ENCODE results near the gene DNAAF5. TPM values are rescaled to one million over a fixed set of nuclear protein-coding genes. Genes with fewer than 3 reads are reported as not detected.
"Not testable (repeated sequence)": the region's sequence is repeated elsewhere in the genome, so short reads cannot be mapped to it uniquely, and the experiment has no call there.

DNAAF5 gene
- total and polyA plus RNA-seq, 4 experiments from 2014 or later: 1.7 to 19.4 (median 10.3) TPM

- H3K9me3 ChIP-seq (ENCODE audit: control insufficient read depth in 1 of 2, low read length in 2 of 2); H3K9me3 Mint-ChIP-seq; H3K4me1 ChIP-seq (ENCODE audit: insufficient read depth, low read length); H3K36me3 ChIP-seq (ENCODE audit: insufficient read depth, low read length); H3K27ac ChIP-seq (ENCODE audit: low read depth, low read length); H3K4me1 Mint-ChIP-seq; intact Hi-C loops (cut with micrococcal nuclease); H3K27me3 Mint-ChIP-seq; H3K36me3 Mint-ChIP-seq; H3K27me3 ChIP-seq (ENCODE audit: insufficient read depth, low read length); DNase-seq; H3K4me3 ChIP-seq (ENCODE audit: low read length in 2 of 2); POLR2A ChIA-PET (ENCODE audit: partially characterized antibody); H3K4me3 Mint-ChIP-seq: not testable (repeated sequence)
- CTCF ChIA-PET (ENCODE audit: partially characterized antibody): interaction anchor here (1.3 kb wide), 1 partner anchor 13 kb away, joined by 3 read pairs; no protein-coding TSS in a partner anchor
- peak overlapping the region in 1 of 7 donors; percentile 37 for H3K27ac Mint-ChIP-seq
Measured at GRCh38 chr7:796434-797169, 70.1 kb downstream of the DNAAF5 start.

- Mint-ChIP-seq H3K27ac (no peak overlapping the region), H3K9me3 (no peaks in the 10 kb centered on the region), H3K27me3 (no peaks in the 10 kb centered on the region), H3K4me1 (no peaks in the 10 kb centered on the region), H3K36me3 (no peaks in the 10 kb centered on the region), H3K4me3 (no peak overlapping the region)
- CTCF ChIA-PET (ENCODE audit: partially characterized antibody): interaction anchor here (0.6 to 1.2 kb wide), 3 partner anchors 9 to 385 kb away, joined by 3 to 6 read pairs (median 5); no protein-coding TSS in a partner anchor
- intact Hi-C loops (cut with micrococcal nuclease): no loop called here
- no peak for DNase-seq
- no peaks in the 10 kb centered on the region for H3K36me3 ChIP-seq (ENCODE audit: insufficient read depth, low read length)
- H3K9me3 ChIP-seq (ENCODE audit: control insufficient read depth in 1 of 2, low read length in 2 of 2): no peaks in the 10 kb centered on the region
- POLR2A ChIA-PET (ENCODE audit: partially characterized antibody): interaction anchor here (0.7 kb wide), 1 partner anchor 33 kb away, joined by 3 read pairs; the partner anchor contains the start of gene SUN1
- no peak overlapping the region for H3K27ac ChIP-seq (ENCODE audit: low read depth, low read length)
- H3K4me3 ChIP-seq (ENCODE audit: low read length in 2 of 2): no peak overlapping the region
- H3K27me3 ChIP-seq (ENCODE audit: insufficient read depth, low read length): no peaks in the 10 kb centered on the region
- H3K4me1 ChIP-seq (ENCODE audit: insufficient read depth, low read length): no peaks in the 10 kb centered on the region
Measured at GRCh38 chr7:798921-799470, 72.5 kb downstream of the DNAAF5 start.

GRCh38 chr7:800692-801091 is 74.2 kb downstream of the DNAAF5 start:
- Histone ChIP-seq H3K27ac (ENCODE audit: low read depth, low read length) (no peak overlapping the region), H3K27me3 (ENCODE audit: insufficient read depth, low read length) (no peaks in the 10 kb centered on the region), H3K4me3 (ENCODE audit: low read length in 2 of 2) (no peak overlapping the region), H3K4me1 (ENCODE audit: insufficient read depth, low read length) (no peaks in the 10 kb centered on the region), H3K36me3 (ENCODE audit: insufficient read depth, low read length) (no peaks in the 10 kb centered on the region), H3K9me3 (ENCODE audit: control insufficient read depth in 1 of 2, low read length in 2 of 2) (no peaks in the 10 kb centered on the region)
- intact Hi-C loops (cut with micrococcal nuclease): no loop called here
- POLR2A ChIA-PET (ENCODE audit: partially characterized antibody): no interaction called here
- no peaks in the 10 kb centered on the region for H3K4me1 Mint-ChIP-seq
- no peaks in the 10 kb centered on the region for H3K36me3 Mint-ChIP-seq
- CTCF ChIA-PET (ENCODE audit: partially characterized antibody): no interaction called here
- DNase-seq: no peak
- H3K9me3 Mint-ChIP-seq: no peaks in the 10 kb centered on the region
- no peak overlapping the region for H3K27ac Mint-ChIP-seq
- H3K4me3 Mint-ChIP-seq: no peak overlapping the region
- H3K27me3 Mint-ChIP-seq: no peaks in the 10 kb centered on the region

GRCh38 chr7:801351-801750 is 74.9 kb downstream of the DNAAF5 start:
- H3K4me1 Mint-ChIP-seq; H3K27ac ChIP-seq (ENCODE audit: low read depth, low read length); CTCF ChIA-PET (ENCODE audit: partially characterized antibody); H3K36me3 Mint-ChIP-seq; intact Hi-C loops (cut with micrococcal nuclease); DNase-seq; H3K4me1 ChIP-seq (ENCODE audit: insufficient read depth, low read length); H3K27ac Mint-ChIP-seq; H3K27me3 ChIP-seq (ENCODE audit: insufficient read depth, low read length); H3K9me3 ChIP-seq (ENCODE audit: control insufficient read depth in 1 of 2, low read length in 2 of 2); H3K4me3 ChIP-seq (ENCODE audit: low read length in 2 of 2); H3K9me3 Mint-ChIP-seq; H3K4me3 Mint-ChIP-seq; POLR2A ChIA-PET (ENCODE audit: partially characterized antibody); H3K36me3 ChIP-seq (ENCODE audit: insufficient read depth, low read length); H3K27me3 Mint-ChIP-seq: not testable (repeated sequence)

- Mint-ChIP-seq H3K27ac (no peak overlapping the region), H3K4me3 (no peak overlapping the region), H3K9me3 (no peaks in the 10 kb centered on the region), H3K4me1 (no peaks in the 10 kb centered on the region), H3K27me3 (no peaks in the 10 kb centered on the region), H3K36me3 (no peaks in the 10 kb centered on the region)
- ChIA-PET CTCF (ENCODE audit: partially characterized antibody) (no interaction called here), POLR2A (ENCODE audit: partially characterized antibody) (no interaction called here)
- Histone ChIP-seq H3K27me3 (ENCODE audit: insufficient read depth, low read length) (no peaks in the 10 kb centered on the region), H3K27ac (ENCODE audit: low read depth, low read length) (no peak overlapping the region), H3K9me3 (ENCODE audit: control insufficient read depth in 1 of 2, low read length in 2 of 2) (no peaks in the 10 kb centered on the region), H3K36me3 (ENCODE audit: insufficient read depth, low read length) (no peaks in the 10 kb centered on the region), H3K4me1 (ENCODE audit: insufficient read depth, low read length) (no peaks in the 10 kb centered on the region), H3K4me3 (ENCODE audit: low read length in 2 of 2) (no peak overlapping the region)
- intact Hi-C loops (cut with micrococcal nuclease): no loop called here
- DNase-seq: no peak
Measured at GRCh38 chr7:801940-802381, 75.5 kb downstream of the DNAAF5 start.

- H3K4me1 Mint-ChIP-seq: no peaks in the 10 kb centered on the region
- H3K4me3 Mint-ChIP-seq: no peak overlapping the region
- intact Hi-C loops (cut with micrococcal nuclease): no loop called here
- ChIA-PET CTCF (ENCODE audit: partially characterized antibody) (no interaction called here), POLR2A (ENCODE audit: partially characterized antibody) (no interaction called here)
- H3K4me1 ChIP-seq (ENCODE audit: insufficient read depth, low read length): no peaks in the 10 kb centered on the region
- H3K9me3 Mint-ChIP-seq: no peaks in the 10 kb centered on the region
- no peaks in the 10 kb centered on the region for H3K27me3 ChIP-seq (ENCODE audit: insufficient read depth, low read length)
- H3K27me3 Mint-ChIP-seq: no peaks in the 10 kb centered on the region
- H3K9me3 ChIP-seq (ENCODE audit: control insufficient read depth in 1 of 2, low read length in 2 of 2): no peaks in the 10 kb centered on the region
- H3K27ac ChIP-seq (ENCODE audit: low read depth, low read length): no peak overlapping the region
- no peak overlapping the region for H3K4me3 ChIP-seq (ENCODE audit: low read length in 2 of 2)
- no peaks in the 10 kb centered on the region for H3K36me3 ChIP-seq (ENCODE audit: insufficient read depth, low read length)
- H3K27ac Mint-ChIP-seq: no peak overlapping the region
- no peaks in the 10 kb centered on the region for H3K36me3 Mint-ChIP-seq
- no peak for DNase-seq
Measured at GRCh38 chr7:802500-803242, 76.2 kb downstream of the DNAAF5 start.

- ChIA-PET CTCF (ENCODE audit: partially characterized antibody) (no interaction called here), POLR2A (ENCODE audit: partially characterized antibody) (no interaction called here)
- peaks cover 0 to 2% (median 0%) of the 10 kb centered on the region in 8 donors for H3K9me3 Mint-ChIP-seq
- no peak overlapping the region for H3K4me3 Mint-ChIP-seq
- H3K9me3 ChIP-seq (ENCODE audit: control insufficient read depth in 1 of 2, low read length in 2 of 2): no peaks in the 10 kb centered on the region
- no peaks in the 10 kb centered on the region for H3K36me3 Mint-ChIP-seq
- H3K27ac Mint-ChIP-seq: no peak overlapping the region
- H3K36me3 ChIP-seq (ENCODE audit: insufficient read depth, low read length): no peaks in the 10 kb centered on the region
- DNase-seq: no peak
- no peak overlapping the region for H3K27ac ChIP-seq (ENCODE audit: low read depth, low read length)
- intact Hi-C loops (cut with micrococcal nuclease): no loop called here
- no peak overlapping the region for H3K4me3 ChIP-seq (ENCODE audit: low read length in 2 of 2)
- no peaks in the 10 kb centered on the region for H3K4me1 Mint-ChIP-seq
- no peaks in the 10 kb centered on the region for H3K27me3 Mint-ChIP-seq
- H3K4me1 ChIP-seq (ENCODE audit: insufficient read depth, low read length): no peaks in the 10 kb centered on the region
- H3K27me3 ChIP-seq (ENCODE audit: insufficient read depth, low read length): no peaks in the 10 kb centered on the region
Measured at GRCh38 chr7:803243-803635, 76.7 kb downstream of the DNAAF5 start.
